Ecto neural progenitor cell (in vitro differentiated cells): ENCODE results near the gene IFNL3.
"Not testable (repeated sequence)": the region's sequence is repeated elsewhere in the genome, so short reads cannot be mapped to it uniquely, and the experiment has no call there.

ENCODE experiments used
- DNase-seq: peaks from one replicate; pipeline ENCODE4 v3.0.0-alpha.2; 2018; ENCODE audit warnings: low spot score

The IFNL3 gene

GRCh38 chr19:39253374-39254149, 8.8 kb upstream of the IFNL3 start:
- DNase-seq: no peak

GRCh38 chr19:39252458-39252857, 7.7 kb upstream of the IFNL3 start:
- no peak for DNase-seq

GRCh38 chr19:39251846-39252245, 7.0 kb upstream of the IFNL3 start:
- DNase-seq: no peak

GRCh38 chr19:39251081-39251480, 6.3 kb upstream of the IFNL3 start:
- DNase-seq: no peak

- DNase-seq: no peak
Measured at GRCh38 chr19:39248806-39249205, 4.0 kb upstream of the IFNL3 start, which contains the start of gene IFNL4. TSS of gene IFNL4 (minus strand) at chr19:39248856.

GRCh38 chr19:39247701-39248664, 3.2 kb upstream of the IFNL3 start:
- peak; percentile 66 for DNase-seq

- DNase-seq: peak; percentile 79
Measured at GRCh38 chr19:39246951-39247669, 2.3 kb upstream of the IFNL3 start.

GRCh38 chr19:39245166-39245565, 360 bp upstream of the IFNL3 start:
- DNase-seq: not testable (repeated sequence)

- not testable (repeated sequence) for DNase-seq
Measured at GRCh38 chr19:39243741-39244140, 1.1 kb downstream of the IFNL3 start.

- DNase-seq: no peak
Measured at GRCh38 chr19:39240421-39240820, 4.4 kb downstream of the IFNL3 start.

GRCh38 chr19:39238944-39239343, 5.9 kb downstream of the IFNL3 start:
- no peak for DNase-seq

- no peak for DNase-seq
Measured at GRCh38 chr19:39238209-39238608, 6.6 kb downstream of the IFNL3 start.

- DNase-seq: peak; percentile 54
Measured at GRCh38 chr19:39237200-39238184, 7.3 kb downstream of the IFNL3 start.

- no peak for DNase-seq
Measured at GRCh38 chr19:39236527-39236926, 8.3 kb downstream of the IFNL3 start.

- DNase-seq: no peak
Measured at GRCh38 chr19:39232708-39233107, 12.1 kb downstream of the IFNL3 start.

- no peak for DNase-seq
Measured at GRCh38 chr19:39230096-39230764, 14.6 kb downstream of the IFNL3 start.

- DNase-seq: no peak
Measured at GRCh38 chr19:39224910-39225309, 19.9 kb downstream of the IFNL3 start.

- DNase-seq: no peak
Measured at GRCh38 chr19:39223703-39224279, 21.0 kb downstream of the IFNL3 start.

GRCh38 chr19:39219108-39219507, 25.7 kb downstream of the IFNL3 start:
- not testable (repeated sequence) for DNase-seq
